CD4-positive, alpha-beta T cell (primary cell): ENCODE data around the gene NPAS3. TPM values are rescaled to one million over a fixed set of nuclear protein-coding genes. Genes with fewer than 3 reads are reported as not detected.

Experiments
- ATAC-seq: fragments of 200-7000 bp; cut with Tn5 transposase; one replicate; pipeline ENCODE4 v1.10.0; 2022; ENCODE audit warnings: mild to moderate bottlenecking; ENCODE audit not compliant: poor library complexity
- CTCF ChIA-PET: fragments of 350-600 bp; sonication (Branson Sonifier 250); formaldehyde crosslinking; loops from one replicate; lab custom pipeline; 2021; ENCODE audit warnings: antibody characterized with exemption, inconsistent platforms; lab: Charles Lee
- POLR2A ChIA-PET: fragments of 350-600 bp; sonication (Branson Sonifier 250); formaldehyde crosslinking; loops from one replicate; lab custom pipeline; 2021; ENCODE audit warnings: antibody characterized with exemption, inconsistent platforms; lab: Charles Lee
- DNase-seq, 14 experiments: peaks; one replicate each; pipeline ENCODE4 v3.0.0-alpha.2; 2013 to 2020; ENCODE audit warnings: mixed read lengths in 2 of 14
- H3K27ac ChIP-seq, 2 donors: one replicate each; pipeline versions ENCODE4 v1.5.1 to v1.7.0; 2013; ENCODE audit warnings: low read length in 2 of 2, low read depth in 1 of 2, mild to moderate bottlenecking in 1 of 2
- H3K27me3 ChIP-seq, 2 experiments: 1 replicate in 1 of 2; 2 replicates in 1 of 2; pipeline versions ENCODE4 v1.6.1 to v1.7.0; 2013; ENCODE audit warnings: low read length in 2 of 2, control low read depth in 1 of 2, mild to moderate bottlenecking in 1 of 2, moderate library complexity in 1 of 2; ENCODE audit not compliant: insufficient read depth in 2 of 2, control insufficient read depth in 1 of 2
- H3K36me3 ChIP-seq: one replicate; pipeline ENCODE4 v1.6.1; 2013; ENCODE audit warnings: low read length, control low read depth; ENCODE audit not compliant: insufficient read depth
- H3K4me1 ChIP-seq: one replicate; pipeline ENCODE4 v1.6.1; 2013; ENCODE audit warnings: low read length, control low read depth; ENCODE audit not compliant: insufficient read depth
- H3K4me3 ChIP-seq: one replicate; pipeline ENCODE4 v1.5.1; 2013; ENCODE audit warnings: mild to moderate bottlenecking, low read length, moderate library complexity
- H3K9me3 ChIP-seq, 2 experiments: 1 replicate in 1 of 2; 2 replicates in 1 of 2; pipeline versions ENCODE4 v1.6.1 to v1.7.0; 2013; ENCODE audit warnings: low read length in 2 of 2, mild to moderate bottlenecking in 2 of 2, control low read depth in 1 of 2, moderate library complexity in 1 of 2; ENCODE audit not compliant: control insufficient read depth in 1 of 2, insufficient read depth in 1 of 2
- H3K27ac Mint-ChIP-seq: one replicate; pipeline ENCODE4 v1.8.0; 2020; ENCODE audit warnings: mixed read lengths
- H3K27me3 Mint-ChIP-seq: one replicate; pipeline ENCODE4 v1.8.0; 2021; ENCODE audit warnings: mixed read lengths
- H3K36me3 Mint-ChIP-seq: one replicate; pipeline ENCODE4 v1.8.0; 2021; ENCODE audit warnings: low read depth, mixed read lengths
- H3K4me1 Mint-ChIP-seq: one replicate; pipeline ENCODE4 v1.8.0; 2021; ENCODE audit warnings: low read depth, mixed read lengths
- H3K4me3 Mint-ChIP-seq: one replicate; pipeline ENCODE4 v1.8.0; 2020; ENCODE audit warnings: mild to moderate bottlenecking, mixed read lengths
- H3K9me3 Mint-ChIP-seq: one replicate; pipeline ENCODE4 v1.8.0; 2020; ENCODE audit warnings: mixed read lengths
- CTCF ChIP-seq: fragments of 200-600 bp; IDR thresholded peaks from one replicate; pipeline ENCODE4 v1.8.0; 2022; ENCODE audit warnings: antibody characterized with exemption, mild to moderate bottlenecking
- intact Hi-C, 2 experiments: fragments of 100-400 bp; cut with DNase I in 1 of 2; cut with micrococcal nuclease in 1 of 2; formaldehyde crosslinking; loops; one replicate each; pipeline versions ENCODE4 v1.15.1 to v1.9.0; 2023 to 2025; cut with DNase I, micrococcal nuclease
- total RNA-seq, 174 experiments: library from RNA in 2 of 174; stranded (reverse) in 2 of 174; gene quantifications; one replicate each; pipeline ENCODE4 v1.2.3 and lab custom pipeline; 2021 to 2026

The NPAS3 gene
- total RNA-seq, 2 experiments from 2014 or later, result not detected

GRCh38 chr14:33773205-33774030 is 834.7 kb downstream of the NPAS3 start:
- TF ChIP-seq CTCF, result no peak
- POLR2A ChIA-PET, result no interaction called here
- no peaks in the 10 kb centered on the region for H3K9me3 ChIP-seq
- DNase-seq (no peak), ATAC-seq (no peak)
- CTCF ChIA-PET, result no interaction called here
- H3K27me3 ChIP-seq, result no peaks in the 10 kb centered on the region
- H3K36me3 ChIP-seq, result no peaks in the 10 kb centered on the region
- Mint-ChIP-seq H3K4me1 (no peaks in the 10 kb centered on the region), H3K36me3 (no peaks in the 10 kb centered on the region), H3K9me3 (no peaks in the 10 kb centered on the region), H3K4me3 (no peak overlapping the region), H3K27me3 (no peaks in the 10 kb centered on the region), H3K27ac (no peak overlapping the region)
- intact Hi-C loops, result no loop called here
- no peak overlapping the region for H3K4me3 ChIP-seq
- no peak overlapping the region for H3K27ac ChIP-seq
- H3K4me1 ChIP-seq, result no peaks in the 10 kb centered on the region

- ChIA-PET CTCF (no interaction called here), POLR2A (no interaction called here)
- Mint-ChIP-seq H3K4me1 (no peaks in the 10 kb centered on the region), H3K27me3 (no peaks in the 10 kb centered on the region), H3K36me3 (no peaks in the 10 kb centered on the region), H3K27ac (no peak overlapping the region), H3K4me3 (no peak overlapping the region), H3K9me3 (no peaks in the 10 kb centered on the region)
- no peak for TF ChIP-seq CTCF
- DNase-seq, result no peak
- Histone ChIP-seq H3K4me3 (no peak overlapping the region), H3K4me1 (no peaks in the 10 kb centered on the region), H3K9me3 (no peaks in the 10 kb centered on the region), H3K36me3 (no peaks in the 10 kb centered on the region), H3K27ac (no peak overlapping the region), H3K27me3 (no peaks in the 10 kb centered on the region)
- no peak for ATAC-seq
- intact Hi-C loops, result no loop called here
These were observed 835.5 kb downstream of the NPAS3 start for GRCh38 chr14:33774161-33774560.

- H3K4me1 ChIP-seq, result no peaks in the 10 kb centered on the region
- intact Hi-C loops, result no loop called here
- no peaks in the 10 kb centered on the region for H3K36me3 Mint-ChIP-seq
- ATAC-seq (no peak), DNase-seq (no peak)
- H3K36me3 ChIP-seq, result no peaks in the 10 kb centered on the region
- no peak for TF ChIP-seq CTCF
- no peak overlapping the region for H3K4me3 Mint-ChIP-seq
- H3K27me3 Mint-ChIP-seq, result no peaks in the 10 kb centered on the region
- no peaks in the 10 kb centered on the region for H3K27me3 ChIP-seq
- CTCF ChIA-PET, result no interaction called here
- no peak overlapping the region for H3K27ac ChIP-seq
- H3K27ac Mint-ChIP-seq, result no peak overlapping the region
- H3K4me3 ChIP-seq, result no peak overlapping the region
- POLR2A ChIA-PET, result no interaction called here
- no peaks in the 10 kb centered on the region for H3K9me3 ChIP-seq
- H3K9me3 Mint-ChIP-seq, result no peaks in the 10 kb centered on the region
- H3K4me1 Mint-ChIP-seq, result no peaks in the 10 kb centered on the region
These were observed 836.2 kb downstream of the NPAS3 start for GRCh38 chr14:33774723-33775470.
